ENCODE results near the gene SH3RF3. TPM values are rescaled to one million over a fixed set of nuclear protein-coding genes. Genes with fewer than 3 reads are reported as not detected.

The SH3RF3 gene
- total and polyA plus RNA-seq, 2 of the 13 experiments (the other 11 are each of a cell fraction or from before 2014, with no cell fraction given) = 0.04 TPM; not detected in 1

DNA sequence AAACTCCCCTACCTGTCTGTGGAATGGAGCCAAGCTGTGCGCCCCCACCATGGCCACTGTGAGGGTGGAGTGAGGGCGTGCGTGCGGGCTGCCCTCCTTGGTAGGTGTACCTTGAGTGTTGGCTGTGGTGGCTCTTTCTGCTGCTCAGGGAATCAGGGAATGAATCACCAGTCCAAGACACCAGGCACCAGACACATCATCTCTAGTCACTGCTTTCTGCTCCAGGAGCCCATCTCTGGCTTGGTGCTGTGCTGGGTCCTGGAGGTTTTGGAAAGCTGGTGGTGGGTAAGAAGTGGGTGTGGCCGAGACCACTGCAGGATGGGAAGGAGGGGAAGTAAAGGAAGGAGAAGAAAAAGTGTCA, 274.8 kb downstream of the SH3RF3 start:
- Histone ChIP-seq H4K20me1 (ENCODE audit: insufficient read depth, low read length) (no peaks in the 10 kb centered on the region; the same call in 1 of the 2 replicates), H3K4me1 (ENCODE audit: insufficient read depth, low read length) (no peaks in the 10 kb centered on the region), H3K27me3 (ENCODE audit: control insufficient read depth in 1 of 2, insufficient read depth in 2 of 2, low read length in 2 of 2) (peaks cover 2 to 12% of the 10 kb centered on the region in 2 experiments; a peak in 3 of 5 replicates), H3K79me2 (ENCODE audit: insufficient read depth, low read length) (no peaks in the 10 kb centered on the region), H3K27ac (ENCODE audit: extremely low read length, insufficient read depth, low read length) (no peak overlapping the region), H2AFZ (ENCODE audit: low read length) (no peak overlapping the region), H3K4me2 (ENCODE audit: low read depth, low read length) (no peak overlapping the region), H3K4me3 (replicated peaks in 1 of 3; ENCODE audit: insufficient read depth in 1 of 3, low read depth in 2 of 3, low read length in 3 of 3) (no peak overlapping the region), H3K9ac (ENCODE audit: insufficient read depth, low read depth, low read length) (no peak overlapping the region), H3K36me3 (replicated peaks in 1 of 2; ENCODE audit: control insufficient read depth in 1 of 2, insufficient read depth in 2 of 2, low read length in 2 of 2) (no peaks in the 10 kb centered on the region), H3K9me3 (ENCODE audit: low read length) (no peaks in the 10 kb centered on the region)
- intact Hi-C loops (cut with micrococcal nuclease; ENCODE audit: unreplicated experiment) = no loop called here
- POLR2A ChIA-PET = no interaction called here
- in situ Hi-C loops (cut with HindIII; ENCODE audit: extremely low pct_ligation_motif_present, low pct_unique_long_range_greater_than_20kb) = no loop called here
- FAIRE-seq = no peak
- no TSS peak for BruUV-seq (replicated peaks)
- CTCF ChIA-PET (ENCODE audit: low intra/inter-chr PET ratio, low total read pairs) = no interaction called here
- DNase-seq (ENCODE audit: low spot score) = no peak
- TF ChIP-seq FOSL2 (CRISPR knock-in tag; IDR thresholded peaks at IDR 0.05) = no peak
- TF ChIP-seq ARNT (IDR thresholded peaks at IDR 0.05) = no peak
- TF ChIP-seq, protein P1, sequence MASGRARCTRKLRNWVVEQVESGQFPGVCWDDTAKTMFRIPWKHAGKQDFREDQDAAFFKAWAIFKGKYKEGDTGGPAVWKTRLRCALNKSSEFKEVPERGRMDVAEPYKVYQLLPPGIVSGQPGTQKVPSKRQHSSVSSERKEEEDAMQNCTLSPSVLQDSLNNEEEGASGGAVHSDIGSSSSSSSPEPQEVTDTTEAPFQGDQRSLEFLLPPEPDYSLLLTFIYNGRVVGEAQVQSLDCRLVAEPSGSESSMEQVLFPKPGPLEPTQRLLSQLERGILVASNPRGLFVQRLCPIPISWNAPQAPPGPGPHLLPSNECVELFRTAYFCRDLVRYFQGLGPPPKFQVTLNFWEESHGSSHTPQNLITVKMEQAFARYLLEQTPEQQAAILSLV (CRISPR knock-in tag; IDR thresholded peaks at IDR 0.05; ENCODE audit: borderline replicate concordance) = no peak
- no peak for TF ChIP-seq POLR2AphosphoS5 (IDR thresholded peaks at IDR 0.05; ENCODE audit: low read depth, low read length)
- no peak for TF ChIP-seq ZNF878 (CRISPR knock-in tag; IDR thresholded peaks at IDR 0.05)
- no peak for TF ChIP-seq ZNF296 (CRISPR knock-in tag; conservative IDR thresholded peaks at IDR 0.05)
- no peak for TF ChIP-seq TFAP4 (IDR thresholded peaks at IDR 0.05; ENCODE audit: borderline replicate concordance, low read depth)
- TF ChIP-seq ZIK1 (CRISPR knock-in tag; IDR thresholded peaks at IDR 0.05; ENCODE audit: borderline replicate concordance, low read depth) = no peak
- no peak for TF ChIP-seq ZNF776 (CRISPR knock-in tag; IDR thresholded peaks at IDR 0.05)
- TF ChIP-seq ERF (CRISPR knock-in tag; IDR thresholded peaks at IDR 0.05) = no peak
- no peak for TF ChIP-seq ELK4 (CRISPR knock-in tag; IDR thresholded peaks at IDR 0.05; ENCODE audit: borderline replicate concordance)
- no peak for TF ChIP-seq ZNF331 (CRISPR knock-in tag; IDR thresholded peaks at IDR 0.05)
- no peak for TF ChIP-seq ZNF180 (CRISPR knock-in tag; IDR thresholded peaks at IDR 0.05; ENCODE audit: borderline replicate concordance, low read depth)
- ATAC-seq = no peak
- WGBS (ENCODE audit: low lambda C conversion rate) = 40% methylated on average over 5 of the region's 5 CpGs
